Left ventricle myocardium superior (tissue), 1 donor: ENCODE data around the gene NID1. TPM values are rescaled to one million over a fixed set of nuclear protein-coding genes. Genes with fewer than 3 reads are reported as not detected.

Experiments
- ATAC-seq: fragments of 200-7000 bp; cut with Tn5 transposase; one replicate; pipeline ENCODE4 v1.9.1; 2020; ENCODE audit warnings: mild to moderate bottlenecking, moderate library complexity
- DNase-seq: peaks from one replicate; pipeline ENCODE4 v3.0.0-alpha.2; 2020
- intact Hi-C: fragments of 100-400 bp; cut with micrococcal nuclease; formaldehyde crosslinking; loops from one replicate; pipeline ENCODE4 v1.11.0; 2022
- total RNA-seq: library from RNA; stranded (reverse); fragmentation: NEBNext Ultra II Directional; extraction: Animal tissue kit (Norgen Biotek cat#: 25700); gene quantifications from one replicate; pipeline ENCODE4 v1.2.1, GENCODE V29; 2021
- donor health status: DM: no; HTN: yes; CAD: no; lungs with severe emphysema.

The NID1 gene
- total RNA-seq, 1 donor from 2014 or later, result 47.6 TPM

DNA sequence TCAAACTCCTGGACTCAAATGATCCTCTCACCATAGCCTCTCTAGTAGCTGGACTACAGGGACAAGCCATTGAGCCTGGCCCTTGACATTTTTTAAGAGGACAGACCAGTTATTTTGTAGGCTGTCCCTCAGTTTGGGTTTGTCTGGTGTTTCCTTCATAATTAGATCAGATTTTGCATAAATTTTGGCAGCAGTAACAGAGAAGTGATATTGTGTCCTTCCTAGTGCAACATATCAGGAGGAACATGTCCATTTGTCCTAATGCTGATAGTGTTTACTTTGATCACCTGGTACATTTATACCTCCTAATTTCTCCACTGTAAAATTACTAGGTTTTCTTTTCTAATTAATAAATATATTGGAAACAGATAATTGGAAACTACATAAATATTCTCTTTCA lies 5.9 kb upstream of the NID1 start:
- ATAC-seq, result no peak
- intact Hi-C loops, result no loop called here
- no peak for DNase-seq

DNA sequence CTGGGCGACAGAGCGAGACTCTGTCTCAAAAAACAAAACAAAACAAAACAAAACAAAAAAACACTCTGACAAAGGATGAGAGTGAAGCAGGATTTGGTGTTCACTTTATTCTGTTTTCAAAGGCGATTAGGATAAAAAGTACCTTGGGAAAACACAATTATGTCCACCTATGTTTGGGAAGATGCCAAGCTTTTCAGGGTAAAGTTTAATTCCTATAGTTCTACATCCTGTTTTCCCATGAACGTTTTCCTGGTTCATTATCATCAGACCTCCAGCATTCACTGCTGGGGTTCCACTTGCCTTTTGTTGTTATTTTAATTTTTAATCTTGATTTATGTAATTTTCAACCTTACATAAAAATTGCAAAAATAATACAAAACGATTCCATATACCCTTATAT lies 4.9 kb upstream of the NID1 start:
- ATAC-seq (no peak), DNase-seq (no peak)
- intact Hi-C loops, result no loop called here

DNA sequence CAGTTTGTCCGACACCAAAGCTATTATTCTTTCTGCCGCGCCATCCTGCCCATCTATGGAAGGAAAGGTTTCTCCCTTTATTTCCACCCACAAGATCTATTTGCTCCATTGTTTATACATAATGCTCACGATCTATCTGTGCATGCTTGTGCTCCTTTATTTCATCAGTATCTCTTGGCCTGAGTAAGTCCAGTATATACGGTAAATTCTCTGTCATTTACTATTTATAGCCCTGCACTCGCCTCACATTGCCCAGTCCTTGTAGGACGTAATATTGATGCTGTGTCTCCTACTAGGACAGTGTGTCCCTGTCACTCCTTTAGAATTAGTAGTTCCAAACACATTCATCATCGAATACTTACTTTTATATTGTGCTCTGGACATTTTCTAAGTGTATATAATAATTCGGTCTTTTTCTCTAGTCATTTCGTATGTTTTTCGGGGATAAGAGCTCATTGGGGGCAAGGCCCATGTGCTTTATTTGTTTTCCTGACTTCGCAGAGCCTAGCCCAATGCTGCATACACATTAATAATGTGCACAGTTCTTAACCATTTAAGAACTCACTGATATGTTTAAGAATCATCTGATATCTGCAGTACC lies 3.1 kb upstream of the NID1 start:
- intact Hi-C loops, result no loop called here
- ATAC-seq (peak; percentile 53), DNase-seq (no peak)

GRCh38 chr1:236066828-236067386 lies 2.0 kb upstream of the NID1 start:
- ATAC-seq (peak; percentile 50), DNase-seq (peak; percentile 76)
- intact Hi-C loops, result no loop called here

DNA sequence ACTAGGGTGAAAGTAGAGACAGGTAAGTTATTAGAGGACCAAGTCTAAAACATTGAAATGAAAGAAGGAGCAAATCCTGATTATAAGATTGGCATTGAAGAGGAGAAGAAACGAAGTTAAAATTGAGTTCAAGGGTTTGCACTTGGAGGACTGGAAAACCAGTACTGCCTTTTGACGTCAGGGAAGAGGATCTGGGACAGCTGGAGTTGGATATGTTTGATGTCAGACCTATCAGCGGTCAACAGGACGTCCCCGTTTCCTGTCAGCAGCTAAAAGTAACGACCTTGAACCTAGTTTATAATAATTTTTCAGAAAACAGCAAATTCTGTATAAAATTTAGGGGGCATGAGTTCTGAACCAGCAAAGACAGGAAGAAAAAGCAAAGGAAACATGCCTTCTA lies 1.2 kb upstream of the NID1 start:
- no peak for DNase-seq
- ATAC-seq, result no peak
- intact Hi-C loops, result no loop called here

GRCh38 chr1:236065509-236066005 lies 667 bp upstream of the NID1 start:
- intact Hi-C loops, result no loop called here
- DNase-seq (no peak), ATAC-seq (peak; percentile 7)

GRCh38 chr1:236063919-236064673 lies 794 bp downstream of the NID1 start:
- intact Hi-C loops, result no loop called here
- ATAC-seq, result peak; percentile 30
- DNase-seq, result peak; percentile 78

- intact Hi-C loops, result no loop called here
- DNase-seq (no peak), ATAC-seq (no peak)
Measured at GRCh38 chr1:236063551-236063918, 1.4 kb downstream of the NID1 start.

DNA sequence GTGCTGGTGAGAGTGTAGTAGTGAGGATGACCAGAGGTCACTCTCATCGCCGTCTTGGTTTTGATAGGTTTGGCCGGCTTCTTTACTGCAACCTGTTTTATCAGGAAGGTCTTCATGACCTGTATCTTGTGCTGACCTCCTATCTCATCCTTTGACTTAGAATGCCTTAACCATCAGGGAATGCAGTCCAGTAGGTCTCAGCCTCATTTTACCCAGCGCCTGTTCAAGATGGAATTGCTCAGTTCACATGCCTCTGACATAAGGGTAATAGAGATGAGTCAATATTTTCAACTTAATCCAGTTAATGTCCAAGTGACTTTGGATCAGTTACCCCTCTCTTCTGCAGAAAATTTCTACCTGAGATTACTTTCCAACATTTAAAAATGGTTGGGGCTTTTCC lies 4.6 kb downstream of the NID1 start:
- no peak for ATAC-seq
- intact Hi-C loops, result no loop called here

DNA sequence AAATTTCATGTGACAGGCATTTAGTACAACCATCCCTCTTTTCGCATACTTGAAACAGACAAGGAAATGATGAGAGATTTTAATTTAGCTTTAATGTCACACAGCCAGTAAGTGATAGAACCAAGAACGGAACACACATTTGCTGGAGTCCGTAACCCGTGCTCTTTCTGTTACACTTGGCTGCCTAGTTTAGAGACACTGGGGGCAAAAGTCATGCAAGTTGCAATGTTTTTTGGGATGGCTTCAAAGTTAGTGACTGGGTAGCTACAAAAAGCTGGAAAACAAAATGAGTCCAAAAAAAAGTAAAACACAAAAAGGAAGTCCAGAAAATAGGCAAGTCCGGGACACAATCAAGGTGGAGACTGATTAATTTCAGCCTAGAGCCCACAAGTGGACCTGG lies 5.9 kb downstream of the NID1 start:
- DNase-seq (no peak), ATAC-seq (peak; percentile 23)
- intact Hi-C loops, result no loop called here

More for the DNA sequence above, 4.6 kb downstream of the NID1 start:
- no peak for DNase-seq

DNA sequence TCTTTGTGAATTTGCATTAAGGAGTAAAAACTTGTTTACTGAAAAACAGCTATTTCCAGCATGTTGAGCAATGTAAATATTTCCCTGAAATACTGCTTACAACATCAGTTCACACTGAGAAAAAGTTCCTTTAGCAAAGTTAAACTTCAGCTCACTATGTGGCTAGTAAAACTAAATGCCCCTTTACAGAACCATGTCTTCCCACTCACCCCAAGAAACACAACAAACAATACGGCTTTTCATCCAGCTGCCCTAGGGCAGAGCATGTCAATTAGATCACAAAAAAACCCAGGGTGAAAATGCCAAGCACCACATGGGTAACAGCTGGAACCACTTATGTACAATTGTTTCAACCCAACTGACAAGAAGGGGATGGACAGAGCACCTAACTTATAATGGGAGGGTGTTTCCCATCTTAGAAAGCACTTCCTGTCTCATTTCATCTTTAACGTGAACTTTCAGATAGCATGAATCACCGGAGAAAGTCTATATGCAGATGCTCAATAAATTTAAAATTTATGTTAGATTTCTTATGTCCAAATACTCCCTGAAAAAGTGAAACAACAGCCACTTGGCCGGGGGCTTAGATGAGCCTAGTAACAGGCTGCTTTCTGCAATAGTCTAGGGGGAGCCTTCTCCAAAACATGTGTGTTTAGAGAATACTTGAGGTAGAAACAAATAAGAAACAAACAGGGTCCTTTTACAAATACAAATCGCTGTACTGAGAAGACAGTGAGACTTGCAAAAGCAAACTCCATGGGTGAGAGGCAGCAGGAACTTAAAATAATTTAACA lies 6.6 kb downstream of the NID1 start:
- no peak for DNase-seq
- intact Hi-C loops, result no loop called here
- ATAC-seq, result peak; percentile 7

DNA sequence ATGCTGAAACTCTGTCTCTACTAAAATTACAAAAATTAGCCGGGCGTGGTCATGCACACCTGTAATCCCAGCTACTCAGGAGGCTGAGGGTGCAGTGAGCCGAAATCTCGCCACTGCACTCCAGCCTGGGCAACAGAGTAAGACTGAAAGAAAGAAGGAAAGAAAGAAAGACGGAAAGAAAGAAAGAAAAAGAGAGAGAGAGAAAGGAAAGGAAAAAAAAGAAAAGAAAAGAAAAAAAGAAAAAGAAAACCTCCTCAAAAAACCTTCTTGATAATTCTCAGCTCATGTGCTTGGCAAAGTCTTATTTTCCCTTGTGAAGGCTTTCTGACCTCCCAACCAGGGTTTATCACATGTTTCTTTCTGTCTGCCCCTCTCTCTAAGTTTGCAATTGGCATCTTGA lies 7.3 kb downstream of the NID1 start:
- no peak for ATAC-seq
- intact Hi-C loops, result no loop called here
- DNase-seq, result no peak

GRCh38 chr1:236052232-236052993 lies 12.5 kb downstream of the NID1 start:
- no peak for DNase-seq
- ATAC-seq, result peak; percentile 37
- intact Hi-C loops, result no loop called here

DNA sequence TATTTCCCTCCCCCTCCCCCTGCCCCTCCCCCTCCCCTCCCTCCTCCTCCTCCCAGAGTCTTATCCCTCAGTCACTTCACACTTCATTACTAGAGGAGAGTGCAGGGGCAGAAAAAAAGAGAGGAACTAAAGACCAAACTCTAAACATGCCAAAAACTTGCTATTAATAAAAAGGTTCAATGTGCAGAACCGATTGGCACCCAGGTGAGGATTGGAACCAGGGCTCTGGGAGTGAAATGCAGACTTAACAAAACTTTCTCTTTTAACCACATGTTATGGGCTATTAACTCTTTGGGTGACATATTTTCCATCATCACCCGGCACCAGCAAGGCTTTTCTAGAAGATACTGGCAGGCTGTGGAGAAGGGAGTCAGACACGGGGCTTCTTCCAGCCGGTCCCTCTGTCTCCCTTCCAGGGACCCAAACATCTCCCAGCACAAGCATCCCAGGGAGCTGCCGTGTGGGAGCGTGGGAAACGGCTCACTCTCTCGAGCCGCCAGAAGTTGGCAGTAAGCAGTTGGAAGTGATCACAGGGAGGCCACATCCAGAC lies 13.6 kb downstream of the NID1 start:
- ATAC-seq, result peak; percentile 54
- intact Hi-C loops, result no loop called here
- no peak for DNase-seq

- no peak for DNase-seq
- intact Hi-C loops, result no loop called here
- ATAC-seq, result no peak
Measured at GRCh38 chr1:236045771-236046170, 19.1 kb downstream of the NID1 start.

DNA sequence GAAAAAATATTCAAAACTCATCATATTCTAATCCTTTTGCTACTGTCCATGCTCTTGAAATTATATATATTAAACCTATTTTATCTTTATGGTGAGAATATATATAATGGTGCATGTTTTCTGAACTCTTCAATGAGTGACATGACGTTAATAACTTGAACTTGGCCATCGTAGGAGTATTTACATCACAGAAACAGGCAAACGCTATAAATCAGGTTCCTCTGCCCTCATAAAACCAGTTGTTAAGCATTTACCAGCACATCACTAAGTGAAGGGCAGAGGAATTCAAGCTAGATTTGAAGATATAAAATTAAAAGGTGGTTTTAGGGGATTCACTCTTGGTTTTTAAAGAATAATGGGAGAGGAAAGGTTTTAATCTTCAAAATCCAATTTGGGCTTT lies 20.5 kb downstream of the NID1 start:
- intact Hi-C loops, result no loop called here
- DNase-seq, result no peak
- ATAC-seq, result no peak

DNA sequence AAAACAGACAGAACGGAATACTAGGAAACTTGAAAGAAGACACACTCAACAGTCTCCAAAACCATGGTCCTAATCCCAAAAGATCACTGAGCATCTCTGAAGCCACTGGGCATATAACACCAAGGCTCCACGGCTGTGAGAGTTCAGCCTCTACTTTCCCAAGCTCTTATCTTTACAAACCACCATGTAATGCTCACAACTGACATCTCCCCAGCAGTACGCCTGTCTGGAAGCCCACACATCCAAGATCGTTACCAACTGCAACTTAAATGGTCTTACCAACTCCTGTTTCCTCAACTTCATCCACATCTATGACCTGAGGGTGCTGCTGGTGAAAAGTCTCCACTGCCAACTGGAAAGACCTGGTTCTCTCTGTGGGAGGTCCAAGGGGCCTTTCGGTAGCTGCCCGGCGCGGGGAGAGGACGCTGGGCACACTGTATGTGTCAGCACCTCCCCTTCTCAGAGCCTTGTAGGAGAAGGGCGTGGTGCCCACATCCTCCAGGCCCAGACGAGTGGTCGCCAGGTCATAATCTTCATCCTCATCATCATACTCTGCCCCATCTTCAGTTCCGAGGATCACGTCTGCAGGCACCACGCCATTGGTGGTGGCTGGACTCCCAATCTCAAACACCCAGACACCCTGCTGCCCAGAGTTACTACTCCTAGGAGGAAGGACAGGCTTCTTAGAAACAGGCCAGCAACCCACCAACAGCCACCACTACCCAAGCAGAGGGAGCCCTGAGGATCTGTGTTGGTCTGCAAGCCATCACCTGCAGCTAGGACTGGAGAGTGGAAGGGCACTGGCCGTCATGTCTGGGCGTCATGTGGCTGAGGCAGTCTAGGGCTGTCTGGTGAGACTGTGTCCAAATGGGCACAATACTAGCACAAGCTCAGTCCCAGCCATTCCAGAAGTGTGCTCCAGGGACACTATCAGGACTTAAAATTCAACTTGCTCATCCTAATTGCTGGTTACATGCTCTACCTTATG lies 23.0 kb downstream of the NID1 start:
- intact Hi-C loops, result no loop called here
- DNase-seq (no peak), ATAC-seq (no peak)
